ENCODE results near the gene UBR3. TPM values are rescaled to one million over a fixed set of nuclear protein-coding genes. Genes with fewer than 3 reads are reported as not detected.

Gene UBR3
- polyA plus RNA-seq, 2 of the 4 experiments (the other 2 are of a cell fraction) = 11.0 to 23.1 TPM

DNA sequence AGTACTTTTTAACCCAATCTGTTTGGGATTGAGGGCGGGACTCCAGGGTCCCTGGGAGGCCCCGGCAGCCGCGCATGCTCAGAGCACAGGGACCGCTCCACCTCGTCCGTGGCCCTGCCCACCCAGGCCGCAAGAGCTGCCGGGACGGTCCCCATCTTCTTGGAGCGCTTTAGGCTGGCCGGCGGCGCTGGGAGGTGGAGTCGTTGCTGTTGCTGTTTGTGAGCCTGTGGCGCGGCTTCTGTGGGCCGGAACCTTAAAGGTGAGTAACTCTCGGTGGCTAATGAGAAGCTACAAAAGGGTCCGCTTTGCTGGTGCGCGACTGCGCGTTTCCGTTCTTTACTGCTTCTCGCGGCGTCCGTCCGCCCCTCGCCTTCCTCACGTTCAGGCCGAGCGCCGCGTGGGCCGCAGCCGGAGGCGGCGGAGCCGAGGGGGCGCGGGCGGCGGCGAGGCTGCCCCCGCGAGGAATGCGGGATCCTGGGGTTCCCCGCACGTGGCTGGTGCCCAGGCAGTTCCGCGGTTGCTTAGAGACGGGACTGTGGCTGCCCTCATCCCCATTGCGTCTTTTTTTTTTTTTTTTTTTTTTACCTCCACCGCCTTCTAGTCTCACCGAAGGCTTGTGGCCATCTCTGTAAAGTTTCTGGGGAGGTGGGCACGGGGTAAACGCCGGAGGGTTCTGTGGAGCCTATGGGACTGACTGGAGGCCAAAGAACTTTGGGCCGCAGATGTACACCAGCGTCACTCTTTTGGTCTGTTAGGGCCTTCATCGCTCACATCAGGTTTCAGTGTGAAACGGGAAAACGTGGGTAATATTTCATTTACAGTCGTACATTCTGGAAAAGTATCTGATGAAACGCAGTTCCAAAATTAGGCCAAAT is 28.3 kb upstream of the UBR3 start, which contains the start of gene SSB (continued):
- TF ChIP-seq, protein P1, sequence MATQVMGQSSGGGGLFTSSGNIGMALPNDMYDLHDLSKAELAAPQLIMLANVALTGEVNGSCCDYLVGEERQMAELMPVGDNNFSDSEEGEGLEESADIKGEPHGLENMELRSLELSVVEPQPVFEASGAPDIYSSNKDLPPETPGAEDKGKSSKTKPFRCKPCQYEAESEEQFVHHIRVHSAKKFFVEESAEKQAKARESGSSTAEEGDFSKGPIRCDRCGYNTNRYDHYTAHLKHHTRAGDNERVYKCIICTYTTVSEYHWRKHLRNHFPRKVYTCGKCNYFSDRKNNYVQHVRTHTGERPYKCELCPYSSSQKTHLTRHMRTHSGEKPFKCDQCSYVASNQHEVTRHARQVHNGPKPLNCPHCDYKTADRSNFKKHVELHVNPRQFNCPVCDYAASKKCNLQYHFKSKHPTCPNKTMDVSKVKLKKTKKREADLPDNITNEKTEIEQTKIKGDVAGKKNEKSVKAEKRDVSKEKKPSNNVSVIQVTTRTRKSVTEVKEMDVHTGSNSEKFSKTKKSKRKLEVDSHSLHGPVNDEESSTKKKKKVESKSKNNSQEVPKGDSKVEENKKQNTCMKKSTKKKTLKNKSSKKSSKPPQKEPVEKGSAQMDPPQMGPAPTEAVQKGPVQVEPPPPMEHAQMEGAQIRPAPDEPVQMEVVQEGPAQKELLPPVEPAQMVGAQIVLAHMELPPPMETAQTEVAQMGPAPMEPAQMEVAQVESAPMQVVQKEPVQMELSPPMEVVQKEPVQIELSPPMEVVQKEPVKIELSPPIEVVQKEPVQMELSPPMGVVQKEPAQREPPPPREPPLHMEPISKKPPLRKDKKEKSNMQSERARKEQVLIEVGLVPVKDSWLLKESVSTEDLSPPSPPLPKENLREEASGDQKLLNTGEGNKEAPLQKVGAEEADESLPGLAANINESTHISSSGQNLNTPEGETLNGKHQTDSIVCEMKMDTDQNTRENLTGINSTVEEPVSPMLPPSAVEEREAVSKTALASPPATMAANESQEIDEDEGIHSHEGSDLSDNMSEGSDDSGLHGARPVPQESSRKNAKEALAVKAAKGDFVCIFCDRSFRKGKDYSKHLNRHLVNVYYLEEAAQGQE (IDR thresholded peaks at IDR 0.05) = 0 out of 2 replicates have a peak, but pooled peaks have one; percentile 36
- TF ChIP-seq JUN (IDR thresholded peaks at IDR 0.05) (peak; percentile 57 to 85; a peak in 4 of 5 replicates), PHF8 (IDR thresholded peaks at IDR 0.05; ENCODE audit: borderline replicate concordance, low read depth) (peak; percentile 87), ZNF302 (CRISPR knock-in tag; IDR thresholded peaks at IDR 0.05) (no peak), KDM5A (IDR thresholded peaks at IDR 0.05) (no peak)
- TF ChIP-seq, protein P2, sequence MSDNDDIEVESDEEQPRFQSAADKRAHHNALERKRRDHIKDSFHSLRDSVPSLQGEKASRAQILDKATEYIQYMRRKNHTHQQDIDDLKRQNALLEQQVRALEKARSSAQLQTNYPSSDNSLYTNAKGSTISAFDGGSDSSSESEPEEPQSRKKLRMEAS (IDR thresholded peaks at IDR 0.05) = peak; percentile 75
- TF ChIP-seq, protein P3, sequence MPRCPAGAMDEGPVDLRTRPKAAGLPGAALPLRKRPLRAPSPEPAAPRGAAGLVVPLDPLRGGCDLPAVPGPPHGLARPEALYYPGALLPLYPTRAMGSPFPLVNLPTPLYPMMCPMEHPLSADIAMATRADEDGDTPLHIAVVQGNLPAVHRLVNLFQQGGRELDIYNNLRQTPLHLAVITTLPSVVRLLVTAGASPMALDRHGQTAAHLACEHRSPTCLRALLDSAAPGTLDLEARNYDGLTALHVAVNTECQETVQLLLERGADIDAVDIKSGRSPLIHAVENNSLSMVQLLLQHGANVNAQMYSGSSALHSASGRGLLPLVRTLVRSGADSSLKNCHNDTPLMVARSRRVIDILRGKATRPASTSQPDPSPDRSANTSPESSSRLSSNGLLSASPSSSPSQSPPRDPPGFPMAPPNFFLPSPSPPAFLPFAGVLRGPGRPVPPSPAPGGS (IDR thresholded peaks at IDR 0.05) = peak; percentile 94; the same call in 2 of the 3 replicates

DNA sequence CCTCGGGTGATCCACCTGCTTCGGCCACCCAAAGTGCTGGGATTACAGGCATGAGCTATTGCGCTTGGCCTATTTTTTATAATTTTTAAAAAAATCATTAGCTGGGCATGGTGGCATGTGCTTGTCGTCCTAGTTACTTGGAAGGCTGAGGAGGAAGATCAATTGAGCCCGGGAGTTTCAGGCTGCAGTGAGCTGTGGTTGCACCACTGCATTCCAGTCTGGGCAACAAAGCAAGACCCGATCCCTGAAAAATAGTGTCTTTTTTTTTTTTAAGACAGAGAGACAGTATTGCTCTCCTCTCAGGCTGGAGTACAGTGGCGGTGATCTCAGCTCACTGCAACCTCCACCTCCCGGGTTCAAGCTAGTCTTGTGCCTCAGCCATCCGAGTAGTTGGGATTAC is 23.8 kb upstream of the UBR3 start:
- no peak overlapping the region for H3K4me3 ChIP-seq
- FAIRE-seq (no peak), ATAC-seq (no peak), DNase-seq (ENCODE audit: low read depth in 1 of 2, low spot score in 1 of 2) (no peak)
- no peak overlapping the region for H3K4me2 ChIP-seq
- ChIA-PET CTCF (interaction anchor here (1.2 to 1.3 kb wide), 2 partner anchors 12 to 21 kb away, joined by 3 to 7 read pairs; partner anchors contain the start of gene METTL5), POLR2A (no interaction called here)
- H3K9me3 ChIP-seq = no peaks in the 10 kb centered on the region
- no peak overlapping the region for H3K27ac ChIP-seq
- WGBS (ENCODE audit: missing lambda C conversion rate) = 94% methylated on average over 9 of the region's 9 CpGs
- peaks cover 8% of the 10 kb centered on the region for H3K4me1 ChIP-seq
- no peak for TF ChIP-seq ZC3H11A (IDR thresholded peaks at IDR 0.05)
- TF ChIP-seq ZFP36 (IDR thresholded peaks at IDR 0.05; ENCODE audit: borderline replicate concordance, partially characterized antibody) = no peak
- TF ChIP-seq TFCP2L1 (CRISPR knock-in tag; IDR thresholded peaks at IDR 0.05) = no peak

DNA sequence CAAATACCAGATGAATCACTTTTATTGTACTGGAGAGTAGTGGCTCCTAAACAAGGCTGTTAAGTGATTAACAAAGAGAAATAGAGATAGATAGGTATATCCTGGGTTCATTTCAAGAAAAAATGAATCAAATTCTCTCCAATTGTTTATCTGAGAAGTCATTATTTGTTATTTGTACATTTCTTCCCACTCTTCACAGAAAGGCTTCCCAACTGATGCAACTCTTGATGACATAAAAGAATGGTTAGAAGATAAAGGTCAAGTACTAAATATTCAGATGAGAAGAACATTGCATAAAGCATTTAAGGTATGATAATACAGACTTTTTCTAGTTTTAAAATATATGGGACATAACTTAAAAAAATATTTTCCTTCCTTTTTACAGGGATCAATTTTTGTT is 20.7 kb upstream of the UBR3 start:
- ATAC-seq = no peak
- H3K4me1 ChIP-seq = no peaks in the 10 kb centered on the region
- no peak overlapping the region for H3K4me2 ChIP-seq
- DNase-seq (ENCODE audit: low read depth in 1 of 2, low spot score in 1 of 2) = no peak
- ChIA-PET POLR2A (no interaction called here), CTCF (interaction anchor here (1.5 kb wide), 1 partner anchor 18 kb away, joined by 5 read pairs; the partner anchor contains the start of gene METTL5)
- TF ChIP-seq TFCP2L1 (CRISPR knock-in tag; IDR thresholded peaks at IDR 0.05) (no peak), EHMT2 (IDR thresholded peaks at IDR 0.05; ENCODE audit: low read depth) (no peak), KDM1A (IDR thresholded peaks at IDR 0.05; ENCODE audit: low read depth) (no peak)
- TF ChIP-seq, protein P3 (IDR thresholded peaks at IDR 0.05) = no peak
- TF ChIP-seq, protein P4, sequence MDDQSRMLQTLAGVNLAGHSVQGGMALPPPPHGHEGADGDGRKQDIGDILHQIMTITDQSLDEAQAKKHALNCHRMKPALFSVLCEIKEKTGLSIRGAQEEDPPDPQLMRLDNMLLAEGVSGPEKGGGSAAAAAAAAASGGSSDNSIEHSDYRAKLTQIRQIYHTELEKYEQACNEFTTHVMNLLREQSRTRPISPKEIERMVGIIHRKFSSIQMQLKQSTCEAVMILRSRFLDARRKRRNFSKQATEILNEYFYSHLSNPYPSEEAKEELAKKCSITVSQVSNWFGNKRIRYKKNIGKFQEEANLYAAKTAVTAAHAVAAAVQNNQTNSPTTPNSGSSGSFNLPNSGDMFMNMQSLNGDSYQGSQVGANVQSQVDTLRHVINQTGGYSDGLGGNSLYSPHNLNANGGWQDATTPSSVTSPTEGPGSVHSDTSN (IDR thresholded peaks at IDR 0.05) = no peak
- no peak overlapping the region for H3K4me3 ChIP-seq
- H3K9me3 ChIP-seq = no peaks in the 10 kb centered on the region
- no peak overlapping the region for H3K27ac ChIP-seq
- FAIRE-seq = no peak
